ENCODE measurements around the gene ERP29.
A peak's percentile ranks its signal among the peaks of the same experiment; 100 is the strongest.

ERP29 gene

GRCh38 chr12:111980598-111980997 is 32.6 kb upstream of the ERP29 start:
- TF ChIP-seq CTCF (IDR thresholded peaks at IDR 0.05; ENCODE audit: extremely low read depth, missing control alignments), result no peak
- no peak for DNase-seq (ENCODE audit: low spot score)

GRCh38 chr12:111981987-111982386 is 31.2 kb upstream of the ERP29 start:
- no peak for DNase-seq (ENCODE audit: low spot score)
- TF ChIP-seq CTCF (IDR thresholded peaks at IDR 0.05; ENCODE audit: extremely low read depth, missing control alignments), result no peak

GRCh38 chr12:111984820-111985219 is 28.4 kb upstream of the ERP29 start:
- DNase-seq (ENCODE audit: low spot score), result no peak
- no peak for TF ChIP-seq CTCF (IDR thresholded peaks at IDR 0.05; ENCODE audit: extremely low read depth, missing control alignments)

GRCh38 chr12:111991535-111991934 is 21.7 kb upstream of the ERP29 start:
- no peak for DNase-seq (ENCODE audit: low spot score)
- no peak for TF ChIP-seq CTCF (IDR thresholded peaks at IDR 0.05; ENCODE audit: extremely low read depth, missing control alignments)

- no peak for DNase-seq (ENCODE audit: low spot score)
- no peak for TF ChIP-seq CTCF (IDR thresholded peaks at IDR 0.05; ENCODE audit: extremely low read depth, missing control alignments)
Measured at GRCh38 chr12:111991946-111992345, 21.3 kb upstream of the ERP29 start.

- DNase-seq (ENCODE audit: low spot score), result no peak
- no peak for TF ChIP-seq CTCF (IDR thresholded peaks at IDR 0.05; ENCODE audit: extremely low read depth, missing control alignments)
Measured at GRCh38 chr12:111992464-111992863, 20.8 kb upstream of the ERP29 start.

GRCh38 chr12:111993292-111994150 is 19.7 kb upstream of the ERP29 start:
- TF ChIP-seq CTCF (IDR thresholded peaks at IDR 0.05; ENCODE audit: extremely low read depth, missing control alignments), result no peak
- no peak for DNase-seq (ENCODE audit: low spot score)

GRCh38 chr12:111994211-111995111 is 18.8 kb upstream of the ERP29 start:
- DNase-seq (ENCODE audit: low spot score), result peak; percentile 34
